Subcutaneous adipose tissue (tissue), 4 donors: ENCODE results near the gene OR52A5. TPM values are rescaled to one million over a fixed set of nuclear protein-coding genes. Genes with fewer than 3 reads are reported as not detected.

Experiments
- total RNA-seq, 4 donors: library from RNA; depleted of rRNA; stranded (reverse); fragments of >200 nt; gene quantifications; one replicate each; pipeline ENCODE4 v1.1.0, GENCODE V29; 2016
- TF ChIP-seq, protein P1 (sequence below): fragments of 450-650 bp; IDR thresholded peaks from one replicate; pipeline ENCODE4 v1.5.1; 2016; ENCODE audit warnings: low read depth, mild to moderate bottlenecking, control low read depth, antibody characterized with exemption, moderate library complexity

The OR52A5 gene
- total RNA-seq, 4 donors from 2014 or later: not detected

DNA sequence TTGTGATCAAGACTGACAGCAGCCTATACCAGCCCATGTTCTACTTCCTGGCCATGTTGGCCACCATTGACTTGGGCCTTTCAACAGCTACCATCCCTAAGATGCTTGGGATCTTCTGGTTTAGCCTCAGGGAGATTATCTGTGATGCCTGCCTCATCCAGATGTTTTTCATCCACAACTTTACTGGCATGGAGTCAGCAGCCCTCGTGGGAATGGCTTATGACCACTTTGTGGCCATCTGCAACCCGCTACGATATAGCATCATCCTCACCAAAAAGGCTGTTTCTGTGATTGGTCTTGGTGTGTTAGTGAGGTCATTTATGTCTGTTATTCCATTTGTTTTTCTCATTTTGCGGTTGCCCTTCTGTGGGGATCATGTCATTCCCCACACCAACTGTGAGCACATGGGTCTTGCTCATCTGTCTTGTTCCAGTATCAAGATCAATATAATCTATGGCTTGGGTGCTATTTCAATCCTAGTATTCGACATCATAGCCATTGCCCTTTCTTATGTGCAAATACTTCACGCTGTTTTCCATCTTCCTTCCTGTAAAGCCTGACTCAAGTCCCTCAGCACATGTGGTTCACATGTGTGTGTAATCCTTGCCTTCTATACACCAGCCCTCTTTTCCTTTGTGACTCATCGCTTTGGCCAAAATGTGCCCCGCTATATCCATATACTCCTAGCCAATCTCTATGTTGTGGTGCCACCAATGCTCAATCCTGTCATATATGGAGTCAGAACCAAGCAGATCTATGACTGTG, 45.2 kb downstream of the OR52A5 start:
- TF ChIP-seq, protein P1, sequence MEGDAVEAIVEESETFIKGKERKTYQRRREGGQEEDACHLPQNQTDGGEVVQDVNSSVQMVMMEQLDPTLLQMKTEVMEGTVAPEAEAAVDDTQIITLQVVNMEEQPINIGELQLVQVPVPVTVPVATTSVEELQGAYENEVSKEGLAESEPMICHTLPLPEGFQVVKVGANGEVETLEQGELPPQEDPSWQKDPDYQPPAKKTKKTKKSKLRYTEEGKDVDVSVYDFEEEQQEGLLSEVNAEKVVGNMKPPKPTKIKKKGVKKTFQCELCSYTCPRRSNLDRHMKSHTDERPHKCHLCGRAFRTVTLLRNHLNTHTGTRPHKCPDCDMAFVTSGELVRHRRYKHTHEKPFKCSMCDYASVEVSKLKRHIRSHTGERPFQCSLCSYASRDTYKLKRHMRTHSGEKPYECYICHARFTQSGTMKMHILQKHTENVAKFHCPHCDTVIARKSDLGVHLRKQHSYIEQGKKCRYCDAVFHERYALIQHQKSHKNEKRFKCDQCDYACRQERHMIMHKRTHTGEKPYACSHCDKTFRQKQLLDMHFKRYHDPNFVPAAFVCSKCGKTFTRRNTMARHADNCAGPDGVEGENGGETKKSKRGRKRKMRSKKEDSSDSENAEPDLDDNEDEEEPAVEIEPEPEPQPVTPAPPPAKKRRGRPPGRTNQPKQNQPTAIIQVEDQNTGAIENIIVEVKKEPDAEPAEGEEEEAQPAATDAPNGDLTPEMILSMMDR: no peak

DNA sequence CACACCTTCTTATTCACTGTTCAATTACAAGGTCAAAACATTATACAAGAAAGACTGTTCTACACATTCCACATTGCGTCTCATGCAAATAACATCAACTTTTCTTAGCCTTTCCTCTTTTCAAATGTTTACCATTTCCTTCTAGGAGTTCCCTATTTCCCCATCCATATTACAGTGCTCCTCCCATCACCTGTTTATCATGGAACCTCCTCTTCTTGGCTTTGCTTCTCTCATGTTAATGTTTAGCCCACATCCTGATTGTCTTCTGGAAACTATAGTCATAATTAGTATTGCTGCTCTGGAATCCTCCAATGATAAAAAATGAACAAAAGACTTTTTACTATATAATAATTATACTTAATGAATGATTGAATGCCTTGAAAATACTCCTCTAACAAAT, 47.5 kb downstream of the OR52A5 start:
- TF ChIP-seq, protein P1: no peak

DNA sequence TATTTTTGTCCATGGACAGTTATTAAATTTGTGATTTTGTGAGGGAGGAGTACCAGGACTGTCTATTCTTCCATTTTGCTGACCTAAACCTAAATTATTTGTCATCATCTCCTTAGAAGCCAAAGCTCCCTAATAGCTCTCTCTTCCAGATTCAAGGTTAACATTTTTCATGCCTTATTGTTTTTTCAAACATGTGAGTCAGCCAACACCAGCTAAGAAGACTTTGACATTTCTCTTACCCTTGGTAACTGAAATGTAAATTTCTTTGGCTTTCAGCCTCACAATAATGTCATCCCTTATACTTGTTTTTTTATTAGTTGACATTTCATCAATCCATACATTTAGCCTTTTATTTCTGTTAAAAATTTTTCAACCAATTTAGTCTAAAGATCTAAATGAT, 49.6 kb downstream of the OR52A5 start:
- TF ChIP-seq, protein P1: no peak

DNA sequence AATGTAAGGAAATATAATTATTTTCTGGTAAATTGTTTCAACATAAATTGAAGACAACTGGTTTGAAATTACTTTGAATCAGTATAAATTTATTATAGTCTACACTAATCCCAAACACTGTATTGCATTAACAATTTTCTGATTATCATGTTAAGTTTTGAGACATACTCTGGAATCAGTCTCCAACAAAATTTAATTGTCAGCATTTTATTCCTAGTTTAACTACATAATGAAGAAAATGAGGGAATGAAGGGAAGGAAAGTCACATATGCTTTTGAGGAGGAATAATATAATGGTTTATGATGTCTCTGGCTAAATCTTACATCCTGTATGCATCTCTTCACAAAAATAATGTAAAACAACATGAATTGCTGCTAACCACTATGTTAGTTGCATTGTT, 54.6 kb downstream of the OR52A5 start:
- TF ChIP-seq, protein P1: no peak

DNA sequence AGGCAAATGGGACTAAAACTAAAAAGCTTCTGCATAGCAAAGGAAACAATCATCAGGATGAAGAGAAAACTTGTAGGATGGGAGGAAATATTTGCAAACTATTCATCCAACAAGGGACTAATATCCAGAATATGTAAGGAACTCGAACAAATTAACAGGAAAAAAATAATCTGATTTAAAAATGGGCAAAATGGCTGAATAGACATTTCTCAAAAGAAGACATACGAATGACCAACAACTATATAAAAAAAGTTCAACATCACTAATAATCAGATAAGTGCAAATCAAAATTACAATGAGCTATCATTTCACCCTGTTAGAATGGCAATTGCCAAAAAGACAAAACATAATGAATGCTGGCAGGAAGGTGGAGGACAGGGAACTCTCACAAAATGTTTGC, 56.8 kb downstream of the OR52A5 start:
- TF ChIP-seq, protein P1: no peak

Other genes starting within 250 kb of the OR52A5 start
- not detected for gene OR51A7, start 234.6 kb downstream of the OR52A5 start, total RNA-seq
- gene OR51G2, start 219.0 kb downstream of the OR52A5 start, total RNA-seq: not detected
- not detected for gene OR51G1, start 214.0 kb downstream of the OR52A5 start, total RNA-seq
- not detected for gene OR51A4, start 190.8 kb downstream of the OR52A5 start, total RNA-seq
- not detected for gene OR51A2, start 182.6 kb downstream of the OR52A5 start, total RNA-seq
- not detected for gene OR51L1, start 143.5 kb downstream of the OR52A5 start, total RNA-seq
- not detected for gene OR52J3, start 91.8 kb downstream of the OR52A5 start, total RNA-seq
- gene OR52E2, start 78.7 kb downstream of the OR52A5 start, total RNA-seq: not detected
- not detected for gene OR52E1, start 68.8 kb downstream of the OR52A5 start, total RNA-seq
- gene OR52A1, start 16.4 kb upstream of the OR52A5 start, total RNA-seq: not detected
- not detected for gene OR51V1, start 62.3 kb upstream of the OR52A5 start, total RNA-seq
- 100 to 1,000 TPM in 2 of 4 donors, 10 to 100 TPM in 2; 22.2 to 687 (median 94.5) TPM for gene HBB, start 88.7 kb upstream of the OR52A5 start, total RNA-seq
- 1 to 10 TPM in 1 of 4 donors, not detected in 3; 4.4 TPM for gene HBD, start 96.1 kb upstream of the OR52A5 start, total RNA-seq
- gene HBG1, start 111.5 kb upstream of the OR52A5 start, total RNA-seq: not detected
- gene HBG2, start 116.4 kb upstream of the OR52A5 start, total RNA-seq: not detected
- not detected for gene HBE1, start 131.6 kb upstream of the OR52A5 start, total RNA-seq
- gene OR51B4, start 163.6 kb upstream of the OR52A5 start, total RNA-seq: not detected
- not detected for gene OR51B2, start 185.9 kb upstream of the OR52A5 start, total RNA-seq
- gene OR51B5, start 205.2 kb upstream of the OR52A5 start, total RNA-seq: under 1 TPM in 2 of 4 donors, not detected in 2; 0.66 to 0.85 TPM
- gene OR51B6, start 213.2 kb upstream of the OR52A5 start, total RNA-seq: not detected
- not detected for gene OR51M1, start 245.5 kb upstream of the OR52A5 start, total RNA-seq